ENCODE measurements around the gene LGALS7.
"Not testable (repeated sequence)": the region's sequence is repeated elsewhere in the genome, so short reads cannot be mapped to it uniquely, and the experiment has no call there.

LGALS7 gene

DNA sequence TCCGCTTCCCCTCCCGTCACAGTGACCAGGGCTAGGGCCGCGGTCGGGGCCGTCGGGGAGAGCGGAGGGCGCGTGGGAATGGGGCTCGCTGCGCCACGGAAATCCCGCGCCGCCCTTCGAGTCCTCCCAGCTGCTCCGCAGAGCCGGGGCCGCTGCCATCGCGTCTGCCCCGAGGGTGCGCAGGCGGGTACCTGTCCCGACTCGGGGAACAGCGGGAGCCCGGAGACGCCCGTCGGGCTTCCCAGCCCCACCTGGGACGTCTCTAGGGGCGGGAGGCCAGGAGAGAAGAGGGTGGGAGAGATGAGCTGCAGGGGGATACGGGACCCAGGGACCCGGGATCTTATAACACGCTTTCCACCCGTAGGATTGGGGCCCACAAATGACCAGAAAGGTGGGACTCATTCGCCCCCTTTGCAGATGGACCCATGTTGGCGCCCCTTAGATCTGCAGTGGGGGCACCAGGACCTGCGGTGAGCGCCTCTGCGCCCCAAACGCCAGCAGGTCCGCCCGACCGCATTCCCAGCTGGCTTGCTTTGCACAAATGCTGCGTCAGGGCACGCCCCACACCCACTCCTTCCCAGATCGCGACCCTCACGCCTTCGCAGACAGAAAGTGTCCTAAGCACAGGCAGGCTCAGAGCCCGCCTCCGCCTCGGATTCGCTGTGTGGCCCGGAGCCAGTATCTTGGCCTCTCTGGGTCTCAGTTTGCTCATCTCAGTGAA, 2.9 kb downstream of the LGALS7 start:
- not testable (repeated sequence) for DNase-seq

DNA sequence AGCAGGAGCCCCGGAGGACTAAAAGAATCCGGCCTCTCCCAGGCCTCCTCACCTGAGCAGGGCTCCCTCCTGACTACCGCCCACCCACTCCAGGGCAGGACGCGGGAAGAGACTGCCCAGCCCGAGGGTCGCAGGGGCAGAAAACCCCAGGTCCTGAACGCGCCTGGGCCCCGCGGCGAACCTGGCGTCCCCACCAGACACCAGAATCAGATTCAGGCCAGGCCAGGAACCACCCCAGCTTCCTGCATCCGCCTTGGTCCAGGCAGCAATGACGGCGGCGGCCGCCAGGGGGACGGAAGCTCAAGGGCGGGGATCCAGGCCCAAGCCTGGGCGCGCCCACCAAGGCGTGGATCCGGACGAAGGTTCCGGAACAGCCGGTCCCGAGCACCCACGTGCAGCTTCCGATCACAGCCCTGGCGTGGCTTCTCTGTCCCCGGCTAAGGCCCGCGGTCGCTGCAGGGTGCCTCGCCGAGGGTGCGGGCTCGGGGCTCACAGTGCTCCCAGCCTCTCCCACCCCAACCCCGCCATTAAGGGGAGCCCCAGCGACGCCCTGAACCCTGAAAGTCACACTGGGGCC, 3.6 kb downstream of the LGALS7 start:
- DNase-seq, result no peak

DNA sequence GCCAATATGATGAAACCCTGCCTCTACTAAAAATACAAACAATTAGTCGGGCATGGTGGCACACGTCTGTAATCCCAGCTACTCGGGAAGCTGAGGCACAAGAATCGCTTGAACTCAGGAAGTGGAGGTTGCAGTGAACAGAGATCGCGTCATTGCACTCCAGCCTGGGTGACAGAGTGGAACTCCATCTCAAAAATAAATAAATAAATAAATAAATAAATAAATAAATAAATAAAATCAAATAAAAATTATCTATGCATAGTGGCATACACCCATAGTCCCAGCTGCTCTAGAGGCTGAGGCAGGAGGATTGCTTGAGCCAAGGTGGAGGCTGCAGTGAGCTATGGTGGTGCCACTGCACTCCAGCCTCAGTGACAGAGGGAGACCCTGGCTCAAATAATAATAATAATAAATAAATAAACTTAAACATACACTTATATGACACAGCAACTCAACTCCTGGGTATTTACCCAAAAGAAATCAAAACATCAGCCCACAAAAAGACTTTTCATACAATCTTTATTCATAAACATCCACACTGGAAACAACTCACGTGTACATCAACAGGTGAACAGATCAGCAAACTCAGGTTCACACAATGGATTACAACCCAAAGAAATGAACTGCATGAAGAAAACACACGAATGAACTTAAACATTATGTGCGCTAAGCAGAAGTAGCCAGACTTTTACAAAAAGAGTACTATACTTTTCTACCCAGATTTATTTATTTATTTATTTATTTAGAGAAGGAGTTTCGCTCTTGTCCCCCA, 6.9 kb downstream of the LGALS7 start:
- no peak for DNase-seq

DNA sequence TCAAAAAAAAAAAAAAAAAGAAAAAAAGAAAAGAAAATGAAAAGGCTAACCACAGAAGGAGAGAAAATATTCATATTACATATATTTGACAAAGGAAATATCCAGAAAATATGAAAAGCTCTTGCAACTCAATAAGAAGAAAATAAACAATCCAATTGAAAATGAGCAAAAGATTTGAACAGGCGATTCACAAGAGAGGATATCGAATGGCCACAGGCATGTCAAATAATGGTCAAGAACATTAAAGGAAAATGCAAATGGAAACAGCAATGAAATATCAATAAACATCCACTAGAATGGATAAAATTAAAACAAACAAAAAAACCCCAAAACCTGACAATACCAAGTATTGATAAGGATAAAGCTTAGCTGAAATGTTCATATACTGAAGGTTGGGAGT, 8.1 kb downstream of the LGALS7 start:
- DNase-seq, result no peak

DNA sequence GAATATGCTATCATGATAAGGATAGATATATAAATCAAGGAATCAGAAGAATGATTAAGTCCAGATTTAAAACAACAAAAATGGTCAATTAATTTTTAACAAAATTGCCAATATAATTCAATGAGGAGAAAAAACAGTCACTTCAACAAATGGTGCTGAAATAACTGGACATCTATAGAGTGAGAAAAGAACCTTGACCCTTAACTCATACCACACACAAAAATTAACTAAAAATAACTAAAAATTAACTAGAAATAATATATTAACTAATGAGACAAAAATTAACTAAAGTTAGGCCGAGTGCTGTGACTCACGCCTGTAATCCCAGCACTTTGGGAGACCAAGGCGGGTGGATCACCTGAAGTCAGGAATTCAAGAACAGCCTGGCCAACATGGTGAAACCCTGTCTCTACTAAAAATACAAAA, 9.5 kb downstream of the LGALS7 start:
- no peak for DNase-seq

DNA sequence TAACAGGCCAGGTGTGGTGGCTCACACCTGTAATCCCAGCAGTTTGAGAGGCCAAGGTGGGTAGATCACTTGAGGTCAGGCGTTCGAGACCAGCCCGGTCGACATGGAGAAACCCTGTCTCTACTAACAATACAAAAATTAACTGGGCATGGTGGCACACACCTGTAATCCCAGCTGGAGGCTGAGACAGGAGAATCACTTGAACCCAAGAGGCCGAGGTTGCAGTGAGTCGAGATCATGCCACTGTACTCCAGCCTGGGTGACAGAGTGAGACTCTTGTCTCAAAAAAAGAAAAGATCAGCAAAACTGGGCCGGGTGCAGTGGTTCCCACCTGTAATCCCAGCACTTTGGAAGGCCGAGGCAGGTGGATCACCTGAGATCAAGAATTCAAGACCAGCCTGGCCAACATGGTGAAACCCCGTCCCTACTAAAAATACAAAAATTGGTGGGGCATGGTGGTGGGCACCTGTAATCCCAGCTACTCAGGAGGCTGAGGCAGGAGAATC, 11.4 kb downstream of the LGALS7 start:
- DNase-seq, result not testable (repeated sequence)

DNA sequence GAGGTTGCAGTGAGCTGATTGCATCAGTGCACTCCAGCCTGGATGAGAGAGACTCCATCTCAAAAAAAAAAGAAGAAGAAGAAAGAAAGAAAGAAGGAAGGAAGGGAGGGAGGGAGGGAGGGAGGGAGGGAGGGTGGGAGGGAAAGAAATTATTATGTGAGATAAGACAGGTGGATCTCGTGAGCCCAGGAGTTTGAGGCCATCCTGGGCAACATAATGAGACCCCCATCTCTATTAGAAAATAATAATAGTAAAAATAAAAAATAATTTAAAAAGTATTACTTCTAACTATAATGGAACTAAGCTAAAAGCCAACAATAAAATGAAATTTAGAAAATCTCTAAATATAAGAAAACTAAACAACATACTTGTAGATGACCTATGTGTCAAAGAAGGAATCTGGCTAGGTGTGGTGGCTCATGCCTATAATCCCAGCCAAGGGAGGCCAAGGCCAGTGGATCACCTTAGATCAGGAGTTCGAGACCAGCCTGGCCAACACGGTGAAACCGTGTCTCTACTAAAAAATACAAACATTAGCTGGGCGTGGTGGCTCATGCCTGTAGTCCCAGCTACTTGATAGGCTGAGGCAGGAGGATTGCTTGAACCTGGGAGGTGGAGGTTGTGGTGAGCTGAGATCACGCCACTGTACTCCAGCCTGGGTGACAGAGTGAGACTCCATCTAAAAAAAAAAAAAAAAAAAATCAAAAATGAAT, 12.4 kb downstream of the LGALS7 start:
- not testable (repeated sequence) for DNase-seq

DNA sequence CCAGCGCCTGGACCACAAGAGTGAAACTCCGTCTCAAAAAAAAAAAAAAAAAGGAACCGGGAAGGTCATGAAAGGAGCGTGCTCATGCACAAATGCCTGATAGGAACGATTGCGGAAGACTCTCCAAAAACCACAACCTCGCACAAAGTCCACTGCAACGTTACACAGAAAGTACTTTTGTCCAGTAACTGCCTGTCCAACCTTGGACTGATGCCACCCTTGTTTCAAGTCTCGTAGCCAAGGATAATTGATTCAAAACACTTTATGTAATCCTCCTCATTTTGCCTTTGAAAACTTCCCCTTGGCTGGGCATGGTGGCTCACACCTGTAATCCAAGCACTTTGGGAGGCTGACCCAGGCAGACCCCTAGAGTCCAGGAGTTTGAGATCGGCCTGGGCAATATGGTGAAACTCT, 13.7 kb downstream of the LGALS7 start:
- no peak for DNase-seq

DNA sequence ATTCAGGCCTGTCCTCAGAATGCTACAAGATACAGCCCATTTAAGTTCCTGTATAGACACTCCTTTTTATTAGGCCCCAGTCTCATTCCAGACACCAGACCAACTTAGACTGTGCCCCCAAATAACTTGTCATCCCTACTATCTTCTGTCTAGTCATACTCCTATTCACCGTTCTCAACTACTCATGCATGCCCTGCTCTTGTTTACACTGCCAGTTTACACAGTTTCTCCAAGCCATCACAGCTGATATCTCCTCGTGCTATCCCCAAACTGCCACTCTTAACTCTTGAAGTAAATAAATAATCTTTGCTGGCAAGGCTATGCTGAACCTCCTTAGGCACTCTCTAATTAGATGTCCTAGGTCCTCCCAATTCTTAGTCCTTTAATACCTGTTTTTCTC, 19.1 kb downstream of the LGALS7 start:
- not testable (repeated sequence) for DNase-seq

DNA sequence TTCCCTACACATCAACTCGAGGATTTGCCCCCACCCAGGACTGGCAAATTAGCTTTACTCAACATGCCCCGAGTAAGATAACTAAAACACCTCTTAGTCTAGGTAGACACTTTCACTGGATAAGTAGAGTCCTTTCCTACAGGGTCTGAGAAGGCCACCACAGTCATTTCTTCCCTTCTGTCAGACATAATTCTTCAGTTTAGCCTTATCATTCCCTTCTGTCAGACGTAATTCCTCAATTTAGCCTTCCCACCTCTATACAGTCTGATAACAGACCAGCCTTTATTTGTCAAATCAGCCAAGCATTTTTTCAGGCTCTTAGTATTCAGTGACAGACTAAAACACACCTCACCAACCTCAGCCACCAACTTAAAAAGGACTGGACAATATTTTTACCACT, 19.5 kb downstream of the LGALS7 start:
- not testable (repeated sequence) for DNase-seq

DNA sequence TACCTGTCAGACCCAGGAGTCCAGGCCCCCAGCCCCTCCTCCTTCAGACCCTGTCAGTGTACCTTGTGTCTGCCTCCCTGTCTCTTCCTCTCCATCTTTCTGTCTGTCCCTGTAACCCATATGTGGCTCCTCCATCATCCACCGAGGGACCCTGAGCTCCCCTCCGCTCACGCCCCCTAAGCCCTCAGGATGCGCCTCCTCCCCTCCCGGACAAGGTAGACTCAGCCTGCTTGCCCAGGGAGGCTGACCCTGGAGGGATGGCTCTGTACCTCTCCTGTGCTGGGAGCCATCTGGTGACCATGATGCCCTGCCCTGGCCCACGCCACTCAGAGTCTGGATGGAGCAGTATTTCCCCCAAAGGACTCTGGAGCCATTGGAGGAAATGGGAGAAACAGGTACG, 28.0 kb downstream of the LGALS7 start:
- no peak for DNase-seq

DNA sequence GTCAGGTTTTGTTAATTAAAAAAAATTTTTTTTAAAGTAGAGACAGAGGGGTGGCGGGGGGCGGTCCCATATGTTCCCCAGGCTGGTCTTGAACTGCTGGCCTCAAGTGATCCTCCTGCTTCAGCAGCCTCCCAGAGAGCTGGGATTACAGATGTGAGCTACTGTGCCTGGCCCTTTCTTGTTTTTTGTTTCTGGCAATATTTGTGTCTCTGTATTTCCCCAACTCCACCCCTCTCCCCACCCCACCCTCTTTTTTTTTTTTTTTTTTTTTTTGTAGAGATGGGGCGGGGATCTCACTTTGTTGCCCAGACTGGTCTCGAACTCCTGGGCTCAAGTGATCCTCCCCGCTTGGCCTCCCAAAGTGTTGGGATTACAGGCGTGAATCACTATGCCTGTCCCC, 28.4 kb downstream of the LGALS7 start:
- no peak for DNase-seq

DNA sequence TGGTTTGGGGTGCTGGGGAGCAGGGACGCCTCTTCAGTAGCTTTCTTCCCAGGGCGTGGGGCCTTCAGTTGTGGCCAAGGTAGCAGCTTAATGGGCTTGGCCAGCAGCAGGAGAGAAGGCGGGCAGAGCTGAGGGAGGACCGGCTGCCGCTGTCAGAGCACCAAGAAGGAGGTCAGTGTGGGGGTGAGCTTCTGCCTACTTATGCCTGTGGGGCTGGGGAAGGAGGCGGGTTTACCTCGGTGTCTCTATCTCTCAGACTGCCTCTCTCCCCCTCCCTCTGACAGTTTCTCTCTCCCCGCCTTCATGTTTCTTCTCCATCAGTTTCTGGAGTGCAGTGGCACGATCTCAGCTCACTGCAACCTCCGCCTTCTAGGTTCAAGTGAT, 29.0 kb downstream of the LGALS7 start, which contains the start of gene CAPN12:
TSS of gene CAPN12 (minus strand) at position 177 of the 384 bp plus-strand sequence. CDS start 309 bp downstream, outside the sequence.
- no peak for DNase-seq

DNA sequence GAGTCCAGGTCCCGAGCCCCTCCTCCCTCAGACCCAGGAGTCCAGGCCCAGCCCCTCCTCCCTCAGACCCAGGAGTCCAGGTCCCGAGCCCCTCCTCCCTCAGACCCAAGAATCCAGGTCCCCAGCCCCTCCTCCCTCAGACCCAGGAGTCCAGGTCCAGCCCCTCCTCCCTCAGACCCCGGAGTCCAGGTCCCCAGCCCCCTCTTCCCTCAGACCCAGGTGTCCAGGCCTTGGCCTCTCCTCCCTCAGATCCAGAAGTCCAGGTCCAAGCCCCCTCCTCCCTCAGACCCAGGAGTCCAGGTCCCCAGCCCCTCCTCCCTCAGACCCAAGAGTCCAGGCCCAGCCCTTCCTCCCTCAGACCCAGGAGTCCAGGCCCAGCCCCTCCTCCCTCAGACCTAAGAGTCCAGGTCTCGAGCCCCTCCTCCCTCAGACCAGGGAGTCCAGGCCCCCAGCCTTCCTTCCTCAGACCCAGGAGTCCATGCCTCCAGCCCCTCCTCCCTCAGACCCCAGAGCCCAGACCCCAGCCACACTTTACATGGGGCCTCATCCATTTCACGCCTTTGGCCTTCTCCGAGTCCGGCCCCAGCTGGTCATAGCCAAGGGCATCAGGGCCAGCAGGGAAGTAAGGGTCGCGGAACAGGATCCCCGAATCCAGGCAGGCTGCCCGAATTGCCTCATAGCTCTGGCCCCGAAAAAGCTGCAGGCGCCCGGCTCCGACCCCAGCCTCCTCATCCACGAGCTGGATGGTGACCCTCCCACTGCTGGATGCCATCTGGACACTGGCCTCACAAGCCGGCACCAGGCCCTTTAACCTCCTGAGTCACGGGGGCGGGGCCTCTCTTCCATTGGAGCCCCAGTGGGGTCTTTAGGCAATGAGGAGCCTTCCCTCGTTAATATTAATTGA, 29.7 kb downstream of the LGALS7 start:
- no peak for DNase-seq

DNA sequence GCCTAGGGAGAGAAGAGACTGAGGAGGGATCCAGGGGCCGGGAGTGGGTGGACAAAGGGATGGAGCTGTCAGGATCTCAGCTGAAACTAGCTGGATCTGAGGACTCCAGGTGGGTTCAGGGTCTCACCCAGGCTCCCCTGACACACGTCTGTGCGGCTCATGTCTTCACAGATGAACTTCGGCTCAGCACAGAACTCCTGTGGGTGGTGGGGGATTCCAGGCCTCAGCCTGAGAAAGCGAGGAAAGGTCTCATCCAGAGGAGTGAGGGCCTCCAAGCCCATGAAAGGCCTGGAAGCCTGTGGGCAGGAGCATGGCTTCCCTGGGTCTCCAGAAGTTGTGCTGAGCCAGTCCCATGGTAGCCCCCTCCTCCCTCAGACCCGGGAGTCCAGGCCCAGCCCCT, 30.4 kb downstream of the LGALS7 start:
- DNase-seq, result no peak

DNA sequence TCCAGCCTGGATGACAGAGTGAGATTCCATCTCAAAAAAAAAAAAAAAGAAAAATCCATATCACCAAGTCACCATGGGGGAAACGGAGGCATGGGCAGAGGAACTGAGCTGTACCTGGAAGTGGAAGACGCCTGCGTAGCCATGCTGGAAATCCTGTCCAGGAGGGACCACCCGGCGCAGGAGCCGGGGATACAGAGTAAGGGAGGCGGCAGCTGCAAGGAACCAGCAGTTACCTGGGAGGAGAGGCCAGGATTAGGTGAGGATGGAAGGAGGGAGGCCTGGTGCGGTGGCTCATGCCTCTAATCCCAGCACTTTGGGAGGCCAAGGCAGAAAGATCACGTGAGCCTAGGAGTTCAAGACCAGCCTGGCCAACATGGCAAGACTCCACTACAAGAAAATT, 31.0 kb downstream of the LGALS7 start:
- DNase-seq, result no peak

DNA sequence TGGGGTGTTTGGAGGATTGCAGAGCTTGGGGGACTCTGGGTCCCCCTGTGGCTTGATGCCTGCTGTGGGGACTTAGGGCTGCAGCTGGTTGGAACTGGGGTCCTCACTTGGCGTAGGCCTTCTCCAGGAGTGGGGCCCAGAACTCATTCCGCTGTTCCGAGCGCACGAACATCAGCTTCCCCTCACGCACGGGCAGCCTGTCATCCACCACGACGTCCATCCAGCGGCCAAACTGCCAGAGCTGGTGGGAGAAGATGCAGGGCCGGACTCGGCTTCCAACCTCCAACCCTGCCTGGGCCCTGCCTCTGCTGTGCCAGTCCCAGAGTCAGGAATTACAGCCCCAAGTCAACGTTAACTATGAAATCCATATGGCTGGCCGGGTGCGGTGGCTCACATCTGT, 31.6 kb downstream of the LGALS7 start:
- DNase-seq, result no peak

DNA sequence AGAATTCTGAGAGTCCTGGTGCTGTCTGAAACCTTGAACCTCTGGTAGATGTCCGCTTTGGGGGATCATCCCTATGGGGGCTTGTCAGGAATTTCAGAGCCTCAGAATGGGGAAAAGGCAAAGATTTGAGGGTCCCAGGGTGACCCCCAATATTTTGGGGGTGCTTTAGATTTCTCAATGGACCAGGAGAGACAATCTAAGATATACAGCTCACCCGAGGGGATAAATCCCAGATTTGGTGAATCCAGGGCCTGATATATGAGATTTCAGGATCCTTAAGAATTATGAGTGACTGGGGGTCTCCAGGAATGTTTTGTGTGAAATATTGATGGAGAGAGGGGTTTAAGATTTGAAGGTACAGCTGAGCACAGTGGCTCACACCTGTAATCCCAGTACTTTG, 32.4 kb downstream of the LGALS7 start:
- DNase-seq, result no peak

DNA sequence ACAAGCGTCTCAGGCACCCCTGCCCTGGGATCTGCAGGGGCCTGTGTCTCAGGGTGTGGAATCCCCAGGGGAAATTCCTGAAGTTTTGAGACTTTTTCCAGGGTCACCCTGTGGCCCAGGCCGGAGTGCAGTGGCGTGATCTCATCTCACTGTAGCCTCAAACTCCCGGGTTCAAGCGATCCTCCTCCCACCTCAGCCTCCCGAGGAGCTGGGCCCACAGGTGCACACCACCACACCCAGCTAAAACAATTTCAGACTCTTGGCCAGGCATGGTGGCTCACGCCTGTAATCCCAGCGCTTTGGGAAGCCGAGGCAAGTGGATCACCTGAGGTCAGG, 33.1 kb downstream of the LGALS7 start:
- no peak for DNase-seq

DNA sequence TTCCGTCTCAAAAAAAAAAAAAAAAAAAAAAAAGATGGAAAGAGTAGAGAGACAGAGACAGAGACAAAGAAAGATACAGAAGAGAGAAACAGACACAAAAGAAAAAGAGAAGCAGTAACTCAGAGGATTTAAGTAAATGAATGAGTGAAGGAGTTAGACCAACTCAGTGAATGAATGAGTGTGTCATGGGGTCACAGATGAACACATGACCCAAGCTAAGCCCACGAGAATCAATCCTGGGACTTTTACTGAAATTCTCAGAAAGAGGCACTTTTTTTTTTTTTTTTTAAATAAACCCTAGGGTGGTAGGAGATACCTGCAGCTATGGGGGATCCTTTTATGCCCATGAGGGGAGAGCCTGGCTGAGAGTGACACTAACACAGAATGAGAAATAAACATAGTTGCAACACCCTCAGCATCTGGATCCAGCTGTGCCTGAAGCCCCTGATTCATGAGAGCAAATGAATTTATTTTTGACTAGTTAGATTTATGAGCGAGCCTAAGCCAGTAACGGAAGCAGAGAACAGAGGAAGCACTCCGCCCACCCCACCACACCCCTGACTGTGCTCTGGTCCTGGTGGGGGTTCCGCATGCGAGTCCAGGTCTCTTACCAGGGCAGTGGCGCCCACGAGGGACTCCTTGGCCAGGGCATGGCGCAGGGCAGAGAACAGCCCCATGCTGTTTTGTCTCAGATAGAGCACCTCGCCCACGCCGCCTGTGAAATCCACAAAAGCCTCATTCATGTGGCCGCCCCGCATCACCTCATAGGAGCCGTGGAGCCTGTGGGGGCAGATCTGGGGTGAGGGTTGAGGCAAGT, 33.7 kb downstream of the LGALS7 start:
- DNase-seq, result no peak

All from NCI-H2029 (cell line).